NOMO-1 (cell line): ENCODE measurements around the gene ZNF398.
"Not testable (repeated sequence)": the region's sequence is repeated elsewhere in the genome, so short reads cannot be mapped to it uniquely, and the experiment has no call there.

ENCODE experiments used
- DNase-seq, 2 experiments: peaks; one replicate each; lab custom pipeline; 2025; ENCODE audit not compliant: unreplicated experiment in 2 of 2; lab: John Stamatoyannopoulos, UW

ZNF398 gene

GRCh38 chr7:149147072-149147751 is at the start of gene ZNF398:
ZNF398 (plus strand) TSS chr7:149147453; CDS start chr7:149147743, 290 bp downstream.
- peak; percentile 46 to 60 for DNase-seq

DNA sequence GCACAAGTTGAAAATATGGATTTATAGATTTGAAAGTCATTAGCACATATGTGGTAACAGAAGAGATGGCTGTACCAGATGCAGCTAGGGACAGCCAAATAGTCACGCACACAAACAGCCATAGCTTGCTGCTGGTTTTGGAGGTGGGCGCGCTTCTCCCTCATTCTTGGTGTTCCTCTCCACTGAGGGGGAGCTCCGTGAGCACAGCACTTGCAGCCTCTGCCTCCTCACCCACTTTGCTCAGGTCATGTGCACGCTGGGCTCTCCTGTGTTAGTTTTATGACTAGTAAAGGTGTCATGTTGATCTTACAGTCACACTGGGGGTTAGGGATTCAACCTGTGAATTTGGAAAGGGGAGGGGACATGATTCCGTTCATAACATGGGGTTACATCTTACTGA is 48.2 kb upstream of the ZNF398 start:
- DNase-seq: no peak

- DNase-seq: no peak
Measured at GRCh38 chr7:149100821-149101220, 46.4 kb upstream of the ZNF398 start.

DNA sequence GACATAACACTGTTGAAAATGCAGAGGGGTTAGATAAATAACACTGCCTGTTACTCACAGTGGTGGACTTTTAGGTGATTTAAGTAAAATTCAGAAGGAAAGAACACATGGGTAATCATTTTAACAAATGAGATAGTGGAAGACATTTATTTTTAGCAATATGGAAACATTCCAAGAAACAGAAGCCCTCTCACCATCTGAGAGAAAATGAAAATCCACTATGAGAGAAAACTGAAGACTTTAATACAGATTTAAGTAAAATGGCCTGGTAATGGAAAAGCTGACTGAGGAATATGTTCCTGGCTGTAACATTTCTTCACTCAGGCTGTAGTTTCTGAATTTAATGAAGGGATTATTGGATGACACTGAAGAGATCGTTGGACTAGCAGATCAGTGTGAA is 44.6 kb upstream of the ZNF398 start:
- DNase-seq: no peak

DNA sequence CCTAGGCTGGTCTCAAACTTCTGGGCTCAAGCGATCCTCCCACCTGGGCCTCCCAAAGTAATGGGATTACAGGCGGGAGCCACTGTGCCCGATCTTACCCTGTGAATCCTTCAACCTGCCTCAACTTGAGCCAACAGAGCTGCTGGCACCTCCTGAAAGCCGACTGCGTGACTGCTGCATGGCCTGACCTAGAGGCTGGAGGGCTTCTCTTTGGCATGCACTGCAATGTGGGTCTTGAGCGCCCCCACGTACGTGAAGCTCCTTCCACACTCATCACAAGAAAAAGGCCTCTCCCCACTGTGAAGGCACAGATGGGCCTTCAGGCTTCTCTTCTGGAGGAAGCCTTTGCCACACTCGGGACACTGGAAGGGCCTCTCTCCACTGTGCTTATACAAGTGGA is 43.8 kb upstream of the ZNF398 start:
- DNase-seq: no peak

GRCh38 chr7:149104214-149104613 is 43.0 kb upstream of the ZNF398 start:
- no peak for DNase-seq

- DNase-seq: no peak
Measured at GRCh38 chr7:149104749-149105148, 42.5 kb upstream of the ZNF398 start.

DNA sequence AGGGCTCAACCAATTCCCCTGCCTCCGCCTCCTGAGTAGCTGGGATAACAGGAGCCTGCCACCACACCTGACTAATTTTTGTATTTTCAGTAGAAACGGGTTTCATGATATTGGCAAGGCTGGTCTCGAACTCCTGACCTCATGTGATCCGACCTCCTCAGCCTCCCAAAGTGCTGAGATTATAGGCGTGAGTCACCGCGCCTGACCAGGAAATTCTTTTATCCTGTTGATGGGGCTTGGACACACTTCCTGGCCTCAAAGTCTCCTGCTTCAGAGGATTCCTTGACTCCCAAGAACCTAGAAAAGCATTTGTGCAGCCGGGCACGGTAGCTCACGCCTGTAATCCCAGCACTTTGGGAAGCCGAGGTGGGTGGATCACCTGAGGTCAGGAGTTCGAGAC is 37.3 kb upstream of the ZNF398 start:
- DNase-seq: no peak

DNA sequence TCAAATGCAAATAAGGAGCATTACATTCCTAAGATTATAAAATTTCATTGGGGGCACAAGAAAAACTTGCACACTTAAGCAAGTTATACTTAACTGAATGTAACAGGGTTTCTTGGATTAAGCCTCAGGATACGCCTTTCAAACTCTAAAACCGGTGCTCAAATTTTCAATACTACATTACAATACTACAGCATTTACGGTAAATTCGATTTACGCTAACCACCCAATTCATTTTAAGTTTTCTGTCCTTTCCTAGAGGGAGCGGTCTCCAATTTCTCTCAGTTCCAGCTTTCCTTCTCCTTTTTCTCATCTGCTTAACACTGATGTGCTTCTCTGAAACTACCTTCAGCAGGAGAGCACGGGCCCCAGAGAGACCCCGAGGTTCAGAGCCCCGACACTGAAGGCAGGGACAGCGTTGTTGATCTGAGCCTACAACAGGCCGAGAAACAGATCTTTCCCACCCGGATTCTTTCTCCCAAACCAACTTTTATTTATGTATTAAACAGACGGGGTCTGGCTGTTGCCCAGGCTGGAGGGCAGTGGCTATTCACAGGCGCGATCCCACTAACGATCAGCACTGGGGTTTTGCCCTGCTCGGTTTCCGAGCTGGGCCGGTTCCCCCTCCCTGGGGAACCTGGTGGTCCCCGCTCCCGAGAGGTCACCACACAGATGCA is 21.9 kb upstream of the ZNF398 start:
- peak in 1 of 2 experiments; percentile 2 for DNase-seq

- peak; percentile 62 to 74 for DNase-seq
Measured at GRCh38 chr7:149125863-149126661, 21.2 kb upstream of the ZNF398 start, which contains the start of gene ZNF425. ZNF425 (minus strand) TSS chr7:149126324; CDS start chr7:149126213, 111 bp downstream.

GRCh38 chr7:149126662-149127266 is 20.5 kb upstream of the ZNF398 start:
- no peak for DNase-seq

DNA sequence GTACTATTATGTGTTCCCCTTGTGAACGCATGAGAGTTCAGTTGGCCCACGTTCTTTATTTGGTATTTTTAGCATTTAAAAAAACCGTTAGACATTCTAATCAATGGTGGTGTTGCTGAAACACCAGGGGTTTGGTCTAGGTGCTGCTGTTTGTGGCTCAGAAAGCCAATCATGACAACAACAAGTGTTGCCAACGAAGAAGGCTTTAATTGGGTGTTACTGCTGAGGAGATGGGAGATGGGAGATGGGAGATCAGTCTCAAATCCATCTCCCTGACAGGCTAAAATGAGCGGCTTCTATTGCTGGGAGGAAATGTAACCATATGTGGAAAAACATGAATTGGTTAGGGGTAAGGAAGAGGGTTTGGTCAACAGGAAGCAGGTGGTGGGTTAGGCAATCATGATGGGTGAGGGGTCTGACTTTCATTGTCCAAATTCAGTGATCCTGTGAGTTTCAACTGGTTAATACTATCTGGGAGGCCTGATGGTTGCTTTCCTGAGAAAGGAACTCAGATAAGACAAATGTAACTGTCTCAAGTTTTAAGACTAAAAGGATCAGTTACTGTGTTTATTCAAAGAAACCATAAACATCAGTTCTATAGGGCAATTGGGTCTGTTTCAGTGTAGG is 16.6 kb upstream of the ZNF398 start:
- DNase-seq: no peak

DNA sequence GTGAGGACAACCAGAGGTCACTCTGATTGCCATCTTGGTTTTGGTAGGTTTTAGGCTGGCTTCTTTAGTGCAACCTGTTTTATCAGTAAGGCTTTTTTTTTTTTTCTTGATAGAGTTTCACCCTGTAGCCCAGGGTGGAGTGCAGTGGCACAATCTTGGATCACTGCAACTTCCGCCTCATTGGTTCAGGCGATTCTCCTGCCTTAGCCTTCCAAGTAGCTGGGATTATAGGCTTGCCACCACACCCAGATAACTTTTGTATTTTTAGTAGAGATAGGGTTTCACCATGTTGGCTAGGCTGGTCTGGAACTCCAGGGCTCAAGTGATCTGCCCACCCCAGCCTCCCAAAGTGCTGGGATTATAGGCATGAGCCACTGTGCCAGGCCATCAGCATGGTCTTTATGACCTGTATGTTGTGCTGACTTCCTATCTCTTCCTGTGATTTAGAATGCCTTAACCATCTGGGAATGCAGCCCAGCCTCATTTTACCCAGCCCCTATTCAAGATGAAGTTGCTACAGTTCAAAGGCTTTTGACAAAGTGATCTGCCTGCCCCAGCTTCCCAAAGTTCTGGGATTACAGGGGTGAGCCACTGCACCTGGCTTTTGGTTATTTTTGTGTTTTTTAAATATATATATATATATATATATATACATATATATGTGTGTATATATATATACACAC is 14.1 kb upstream of the ZNF398 start:
- no peak for DNase-seq

DNA sequence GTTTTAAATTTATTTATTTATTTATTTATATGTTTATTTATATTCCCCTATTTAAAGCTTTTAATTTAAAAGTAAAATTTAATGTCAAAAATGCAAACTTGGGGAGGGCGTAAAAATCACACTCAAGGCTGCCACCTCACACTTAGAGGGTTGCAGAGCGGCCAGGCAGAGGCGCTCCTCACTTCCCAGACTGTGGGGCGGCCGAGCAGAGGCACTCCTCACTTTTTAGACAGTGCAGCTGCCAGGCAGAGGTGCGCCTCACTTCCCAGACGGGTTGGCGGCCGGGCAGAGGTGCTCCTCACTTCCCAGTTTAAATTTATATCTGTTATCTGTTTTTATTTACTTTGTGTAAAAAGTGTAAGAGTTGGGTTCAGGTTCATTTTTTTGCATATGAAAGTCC is 11.1 kb upstream of the ZNF398 start:
- DNase-seq: no peak

GRCh38 chr7:149140831-149141230 is 6.4 kb upstream of the ZNF398 start:
- DNase-seq: no peak

DNA sequence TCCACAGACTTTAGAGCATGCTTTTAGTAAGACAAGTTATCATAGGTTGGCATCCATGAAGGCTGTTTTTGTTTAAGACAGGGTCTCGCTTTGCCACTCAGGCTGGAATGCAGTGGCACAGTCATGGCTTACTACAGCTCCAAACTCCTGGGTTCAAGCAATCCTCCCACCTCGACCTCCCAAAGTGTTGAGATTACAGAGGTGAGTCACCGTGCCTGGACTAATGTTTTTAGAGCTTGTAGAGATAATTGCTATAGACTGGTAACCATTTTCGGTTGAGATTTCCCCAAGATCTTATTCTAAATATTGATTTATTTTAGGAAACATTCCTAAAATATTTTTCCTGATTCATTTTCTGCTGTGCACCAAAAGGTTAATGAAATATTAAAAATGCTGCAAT is 5.4 kb upstream of the ZNF398 start:
- DNase-seq: no peak

DNA sequence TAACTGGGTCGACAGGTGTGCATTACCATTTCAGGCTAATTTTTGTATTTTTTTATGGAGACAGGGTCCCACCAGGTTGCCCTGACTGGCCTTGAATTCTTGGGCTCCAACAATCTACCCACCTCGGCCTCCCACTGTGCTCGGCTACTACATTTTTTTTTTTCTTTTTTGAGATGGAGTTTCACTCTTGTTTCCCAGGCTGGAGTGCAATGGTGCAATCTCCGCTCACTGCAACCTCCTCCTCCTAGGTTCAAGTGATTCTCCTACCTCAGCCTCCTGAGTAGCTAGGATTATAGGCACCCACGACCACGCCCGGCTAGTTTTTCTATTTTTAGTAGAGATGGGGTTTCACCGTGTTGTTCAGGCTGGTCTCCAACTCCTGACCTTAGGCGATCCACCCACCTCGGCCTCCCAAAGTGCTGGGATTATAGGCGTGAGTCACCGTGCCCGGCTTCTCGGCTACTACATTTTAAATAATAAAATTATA is 2.8 kb upstream of the ZNF398 start:
- DNase-seq: not testable (repeated sequence)

GRCh38 chr7:149145031-149145845 is 2.0 kb upstream of the ZNF398 start:
- DNase-seq: no peak
